Effector CD4-positive, alpha-beta T cell (primary cell): Measurements from ENCODE around the gene PKM.
"Not testable (repeated sequence)": the region's sequence is repeated elsewhere in the genome, so short reads cannot be mapped to it uniquely, and the experiment has no call there.

ENCODE experiments used
- DNase-seq: peaks from one replicate; pipeline ENCODE4 v3.0.0-alpha.2; 2020

PKM gene

GRCh38 chr15:72175186-72176044, 55.6 kb downstream of the PKM start:
- DNase-seq: no peak

- DNase-seq: no peak
Observed at GRCh38 chr15:72174551-72175165, 56.3 kb downstream of the PKM start.

- DNase-seq: no peak
Observed at GRCh38 chr15:72173864-72174550, 57.0 kb downstream of the PKM start.

- DNase-seq: no peak
Observed at GRCh38 chr15:72173401-72173800, 57.6 kb downstream of the PKM start.

- no peak for DNase-seq
Observed at GRCh38 chr15:72172796-72173195, 58.2 kb downstream of the PKM start.

GRCh38 chr15:72171978-72172377, 59.0 kb downstream of the PKM start:
- DNase-seq: not testable (repeated sequence)

GRCh38 chr15:72170691-72171090, 60.3 kb downstream of the PKM start:
- no peak for DNase-seq

- no peak for DNase-seq
Observed at GRCh38 chr15:72169921-72170611, 60.9 kb downstream of the PKM start.

GRCh38 chr15:72169236-72169920, 61.6 kb downstream of the PKM start:
- no peak for DNase-seq

GRCh38 chr15:72168808-72169190, 62.2 kb downstream of the PKM start:
- no peak for DNase-seq

GRCh38 chr15:72168131-72168807, 62.7 kb downstream of the PKM start:
- DNase-seq: no peak

GRCh38 chr15:72167445-72167844, 63.5 kb downstream of the PKM start:
- no peak for DNase-seq

- no peak for DNase-seq
Observed at GRCh38 chr15:72166716-72167417, 64.1 kb downstream of the PKM start.

GRCh38 chr15:72163719-72164118, 67.3 kb downstream of the PKM start:
- no peak for DNase-seq

GRCh38 chr15:72162569-72162968, 68.4 kb downstream of the PKM start:
- DNase-seq: no peak

- no peak for DNase-seq
Observed at GRCh38 chr15:72161361-72162132, 69.4 kb downstream of the PKM start.

- no peak for DNase-seq
Observed at GRCh38 chr15:72160696-72161245, 70.2 kb downstream of the PKM start.

- DNase-seq: no peak
Observed at GRCh38 chr15:72156928-72157327, 74.1 kb downstream of the PKM start.

- peak; percentile 76 for DNase-seq
Observed at GRCh38 chr15:72155635-72156616, 75.1 kb downstream of the PKM start.
